Measurements from ENCODE around the gene SLC5A8. TPM values are rescaled to one million over a fixed set of nuclear protein-coding genes. Genes with fewer than 3 reads are reported as not detected.

The SLC5A8 gene
- total RNA-seq, 1 experiment from 2014 or later = 0.07 TPM

DNA sequence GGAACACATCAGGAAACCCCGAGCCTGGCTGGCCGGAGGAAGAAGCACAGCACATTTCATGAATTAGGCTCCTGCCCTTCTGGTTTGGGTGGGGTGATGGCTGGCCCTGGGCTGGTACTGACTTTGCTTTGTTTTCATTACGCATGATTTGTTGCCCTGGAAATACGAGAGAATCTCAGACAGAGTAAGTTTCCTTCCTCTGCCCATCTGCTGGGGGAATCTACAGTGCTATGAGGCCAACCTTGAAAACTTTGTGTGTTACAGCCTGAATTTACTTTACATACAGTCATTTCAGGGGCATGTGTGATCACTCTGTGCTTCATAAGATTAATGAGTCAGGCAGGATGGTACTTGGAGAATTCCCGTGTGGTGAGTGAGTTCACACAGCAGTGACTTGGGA is 20.5 kb upstream of the SLC5A8 start:
- H3K9me3 Mint-ChIP-seq = no peaks in the 10 kb centered on the region
- DNase-seq = no peak
- H2BK120ac ChIP-seq (ENCODE audit: low read depth, low read length, poor library complexity, severe bottlenecking) = no peak overlapping the region
- H2BK12ac ChIP-seq (ENCODE audit: insufficient read length, low read depth, low read length) = no peak overlapping the region
- H3K4ac ChIP-seq (ENCODE audit: low read depth, low read length) = no peak overlapping the region
- H3K4me3 Mint-ChIP-seq = no peak overlapping the region
- no peak overlapping the region for H3K56ac ChIP-seq (ENCODE audit: insufficient read length, low read depth, low read length)
- H3K14ac ChIP-seq (ENCODE audit: insufficient read depth, low read length) = no peak overlapping the region
- no peak overlapping the region for H3K9ac ChIP-seq (ENCODE audit: extremely low read depth, insufficient read length, low read length)
- H3K27ac ChIP-seq (ENCODE audit: insufficient read length, low read depth, low read length) = no peak overlapping the region
- H3K9me3 ChIP-seq (ENCODE audit: control insufficient read depth, low read depth, low read length) = no peaks in the 10 kb centered on the region
- no peak overlapping the region for H3K23ac ChIP-seq (ENCODE audit: insufficient read length, low read depth, low read length)
- TF ChIP-seq, protein P1, sequence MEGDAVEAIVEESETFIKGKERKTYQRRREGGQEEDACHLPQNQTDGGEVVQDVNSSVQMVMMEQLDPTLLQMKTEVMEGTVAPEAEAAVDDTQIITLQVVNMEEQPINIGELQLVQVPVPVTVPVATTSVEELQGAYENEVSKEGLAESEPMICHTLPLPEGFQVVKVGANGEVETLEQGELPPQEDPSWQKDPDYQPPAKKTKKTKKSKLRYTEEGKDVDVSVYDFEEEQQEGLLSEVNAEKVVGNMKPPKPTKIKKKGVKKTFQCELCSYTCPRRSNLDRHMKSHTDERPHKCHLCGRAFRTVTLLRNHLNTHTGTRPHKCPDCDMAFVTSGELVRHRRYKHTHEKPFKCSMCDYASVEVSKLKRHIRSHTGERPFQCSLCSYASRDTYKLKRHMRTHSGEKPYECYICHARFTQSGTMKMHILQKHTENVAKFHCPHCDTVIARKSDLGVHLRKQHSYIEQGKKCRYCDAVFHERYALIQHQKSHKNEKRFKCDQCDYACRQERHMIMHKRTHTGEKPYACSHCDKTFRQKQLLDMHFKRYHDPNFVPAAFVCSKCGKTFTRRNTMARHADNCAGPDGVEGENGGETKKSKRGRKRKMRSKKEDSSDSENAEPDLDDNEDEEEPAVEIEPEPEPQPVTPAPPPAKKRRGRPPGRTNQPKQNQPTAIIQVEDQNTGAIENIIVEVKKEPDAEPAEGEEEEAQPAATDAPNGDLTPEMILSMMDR (conservative IDR thresholded peaks at IDR 0.05) = no peak
- no peaks in the 10 kb centered on the region for H3K27me3 ChIP-seq (ENCODE audit: insufficient read depth, low read length)
- H4K8ac ChIP-seq (replicated peaks; ENCODE audit: insufficient read length, low read depth, low read length) = no peak overlapping the region
- no peak overlapping the region for H2BK20ac ChIP-seq (ENCODE audit: low read depth, low read length, poor library complexity, severe bottlenecking)
- H3K79me1 ChIP-seq (ENCODE audit: insufficient read depth, low read depth, low read length, poor library complexity, severe bottlenecking) = no peaks in the 10 kb centered on the region
- H3K23me2 ChIP-seq (ENCODE audit: insufficient read length, low read depth, low read length, poor library complexity, severe bottlenecking) = no peaks in the 10 kb centered on the region
- peak overlapping the region in 1 of 3 experiments; percentile 49; a peak in 1 of 7 replicates for H3K27ac Mint-ChIP-seq
- no peaks in the 10 kb centered on the region for H4K20me1 ChIP-seq (ENCODE audit: control insufficient read depth, insufficient read depth, insufficient read length)
- H4K5ac ChIP-seq (ENCODE audit: insufficient read length, low read depth, low read length) = no peak overlapping the region
- no peak overlapping the region for H3K18ac ChIP-seq (ENCODE audit: insufficient read length, low read depth, low read length)
- no peaks in the 10 kb centered on the region for H3K27me3 Mint-ChIP-seq (ENCODE audit: low read depth)
- no peak overlapping the region for H2BK5ac ChIP-seq (ENCODE audit: insufficient read length, low read length)
- no CpG with 5 or more reads among the region's 5 CpGs for WGBS (ENCODE audit: extremely low coverage, insufficient read length, low lambda C conversion rate)
- H2AK5ac ChIP-seq (ENCODE audit: insufficient read length, low read length) = no peak overlapping the region
- H2BK15ac ChIP-seq (ENCODE audit: low read depth, low read length) = no peak overlapping the region
- H3T11ph ChIP-seq (ENCODE audit: low read length) = no peak overlapping the region
- H3K79me2 ChIP-seq (ENCODE audit: insufficient read depth, low read length) = no peaks in the 10 kb centered on the region
- H3K4me1 ChIP-seq (ENCODE audit: insufficient read depth, low read length) = no peaks in the 10 kb centered on the region
- no peak overlapping the region for H2AFZ ChIP-seq (ENCODE audit: low read length)
- H3K4me2 ChIP-seq (ENCODE audit: insufficient read depth, insufficient read length, low read length) = no peak overlapping the region
- no peaks in the 10 kb centered on the region; a peak in 1 of 4 replicates for H3K4me1 Mint-ChIP-seq
- no peak overlapping the region for H4K91ac ChIP-seq (ENCODE audit: insufficient read length, low read depth, low read length)
- H3K36me3 Mint-ChIP-seq (ENCODE audit: insufficient read depth in 1 of 3, low read depth in 3 of 3) = no peaks in the 10 kb centered on the region
